ENCODE data around the gene PHACTR1.

PHACTR1 gene

DNA sequence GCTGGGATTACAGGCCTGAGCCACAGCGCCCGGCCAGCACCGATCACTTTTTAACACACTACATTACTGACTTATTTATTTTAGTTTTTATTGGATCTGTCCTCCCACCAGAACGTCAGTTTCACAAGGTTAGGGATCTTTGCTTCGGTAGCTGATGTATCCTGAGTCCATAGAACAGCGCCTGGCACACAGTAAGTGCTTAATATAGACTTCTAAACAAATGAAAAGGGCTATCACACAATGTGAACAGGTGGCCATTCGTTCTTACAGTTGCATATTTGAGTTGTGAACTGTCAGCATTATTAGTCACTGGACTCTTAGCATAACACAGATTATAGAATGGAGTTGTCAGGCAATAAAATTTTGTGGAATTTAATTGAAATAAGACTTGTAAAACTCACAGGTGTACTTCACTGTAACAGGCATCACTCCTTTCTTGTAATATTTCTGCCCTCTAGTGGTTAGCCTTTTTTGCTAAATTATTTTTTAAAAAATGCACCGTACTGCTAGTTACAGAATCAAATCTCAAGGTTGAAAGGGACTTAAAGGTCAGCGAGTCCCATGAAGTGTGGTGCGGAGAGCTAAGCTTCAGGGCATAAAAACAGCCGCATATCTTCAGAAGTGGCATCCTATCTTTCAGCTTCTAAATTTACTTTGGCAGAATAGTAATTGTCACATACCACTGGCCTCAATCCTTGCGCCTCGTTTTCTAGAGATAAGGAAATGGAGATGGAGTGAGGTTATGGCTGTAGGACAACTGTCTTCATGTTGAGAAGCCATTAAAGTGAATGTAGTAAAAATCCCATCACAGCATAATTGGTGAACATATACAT lies 615.2 kb downstream of the PHACTR1 start:
- peak; percentile 21 to 84 for DNase-seq

DNA sequence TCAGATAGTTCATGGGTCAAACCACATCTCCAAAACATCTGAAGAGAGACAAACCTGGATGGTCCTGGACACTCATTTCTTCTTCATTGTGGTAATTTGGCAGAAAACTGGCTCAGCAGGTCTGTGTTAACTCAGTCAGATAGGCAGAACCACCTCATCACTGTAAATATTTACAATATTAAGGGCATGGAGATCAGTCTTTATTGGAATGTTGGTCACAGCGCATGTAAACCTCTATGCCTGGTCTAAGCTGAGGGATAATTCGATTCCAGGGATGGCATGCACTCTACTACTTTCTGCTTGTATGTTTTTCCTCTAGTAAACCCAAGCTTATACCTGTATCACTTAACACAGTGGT lies 615.8 kb downstream of the PHACTR1 start:
- DNase-seq: no peak

DNA sequence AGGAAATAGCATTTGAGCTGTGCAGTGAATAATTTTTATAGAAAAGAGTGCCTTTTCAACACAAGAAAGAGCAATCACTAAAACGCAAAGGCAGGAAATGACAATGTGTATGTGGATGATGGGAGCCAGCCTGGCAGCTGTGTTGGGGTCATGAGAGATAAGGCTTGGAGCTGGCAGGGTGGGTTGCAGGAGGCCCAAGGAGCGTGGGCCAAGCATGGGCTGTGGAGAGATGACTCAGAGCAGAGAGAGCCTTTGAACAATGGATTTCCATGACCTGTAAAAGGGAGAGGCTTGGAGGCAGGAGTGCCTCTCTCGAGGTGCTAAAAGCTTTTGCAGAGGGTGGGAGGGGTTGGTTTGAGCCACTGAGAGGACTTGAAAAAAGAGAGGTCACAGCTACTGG lies 618.4 kb downstream of the PHACTR1 start:
- DNase-seq: no peak

DNA sequence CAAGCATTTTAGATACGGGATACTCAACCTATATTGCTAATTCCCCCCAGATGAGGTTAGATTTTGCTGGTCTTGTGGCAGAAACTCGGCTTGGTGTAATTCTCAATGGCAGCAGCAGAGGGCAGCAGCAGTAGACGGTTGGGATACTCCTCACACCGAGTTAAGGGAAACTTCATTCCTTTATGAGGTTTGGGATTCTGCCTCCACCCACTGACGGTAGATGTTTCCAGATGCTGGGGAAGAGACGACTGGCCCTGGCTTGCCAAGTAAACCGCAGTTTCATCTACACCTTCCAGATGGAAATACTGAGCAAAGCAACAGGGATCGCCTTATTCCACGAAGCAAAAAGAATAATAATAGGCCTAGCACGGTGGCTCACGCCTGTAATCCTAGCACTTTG lies 620.0 kb downstream of the PHACTR1 start:
- DNase-seq: peak; percentile 51 to 91

DNA sequence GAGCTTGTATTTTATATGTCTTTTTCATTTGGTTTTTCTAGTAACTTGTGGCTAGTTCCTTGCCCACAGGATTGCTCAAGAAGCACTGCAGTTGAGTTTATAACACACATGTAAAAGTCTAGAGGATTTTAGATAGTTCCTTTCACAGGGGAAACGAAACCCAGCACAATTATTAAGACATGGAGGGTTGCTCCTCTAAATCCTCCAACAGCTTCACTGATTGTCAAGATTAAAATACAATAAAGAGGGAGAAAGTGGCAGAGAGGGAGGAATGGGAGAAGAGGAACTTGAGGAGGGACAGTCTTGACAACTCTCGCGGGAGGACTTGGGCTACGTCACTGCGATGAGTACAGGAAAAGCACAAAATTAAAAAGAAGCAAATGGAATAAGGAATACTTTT lies 621.5 kb downstream of the PHACTR1 start:
- peak; percentile 45 to 65 for DNase-seq

All from inflammatory macrophage treated with lipopolysaccharide for 1 hour (primary cell).